ENCODE data around the gene EXOC1.

EXOC1 gene

DNA sequence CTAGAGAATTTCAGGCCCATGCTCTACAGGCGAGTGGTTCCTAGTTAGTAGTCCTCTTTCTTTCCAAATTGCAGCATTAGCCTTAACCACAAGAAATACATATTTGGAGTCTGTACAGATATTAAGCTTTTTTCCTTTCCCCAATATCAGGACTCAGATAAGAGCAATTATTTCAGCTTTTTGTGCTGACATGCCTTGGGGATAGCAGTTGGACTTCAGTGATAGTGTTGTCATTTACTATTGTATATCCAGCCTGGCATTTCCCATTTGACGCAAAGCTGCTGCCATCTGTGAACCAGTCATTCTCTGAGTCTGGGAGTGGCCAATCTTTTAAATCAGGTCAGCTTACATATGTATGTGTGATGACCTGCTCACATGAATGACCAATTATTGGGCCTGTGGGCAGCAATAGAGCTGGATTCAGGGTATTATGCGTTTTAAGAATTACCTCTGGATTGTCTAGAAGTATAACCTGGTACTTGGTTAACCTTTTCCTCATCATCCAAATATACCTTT lies 88.5 kb downstream of the EXOC1 start:
- no peak overlapping the region for H3K4me3 ChIP-seq (replicated peaks; ENCODE audit: low read depth, low read length)
- no peak for DNase-seq (ENCODE audit: extremely low read depth, insufficient read length)
- TF ChIP-seq, protein P1, sequence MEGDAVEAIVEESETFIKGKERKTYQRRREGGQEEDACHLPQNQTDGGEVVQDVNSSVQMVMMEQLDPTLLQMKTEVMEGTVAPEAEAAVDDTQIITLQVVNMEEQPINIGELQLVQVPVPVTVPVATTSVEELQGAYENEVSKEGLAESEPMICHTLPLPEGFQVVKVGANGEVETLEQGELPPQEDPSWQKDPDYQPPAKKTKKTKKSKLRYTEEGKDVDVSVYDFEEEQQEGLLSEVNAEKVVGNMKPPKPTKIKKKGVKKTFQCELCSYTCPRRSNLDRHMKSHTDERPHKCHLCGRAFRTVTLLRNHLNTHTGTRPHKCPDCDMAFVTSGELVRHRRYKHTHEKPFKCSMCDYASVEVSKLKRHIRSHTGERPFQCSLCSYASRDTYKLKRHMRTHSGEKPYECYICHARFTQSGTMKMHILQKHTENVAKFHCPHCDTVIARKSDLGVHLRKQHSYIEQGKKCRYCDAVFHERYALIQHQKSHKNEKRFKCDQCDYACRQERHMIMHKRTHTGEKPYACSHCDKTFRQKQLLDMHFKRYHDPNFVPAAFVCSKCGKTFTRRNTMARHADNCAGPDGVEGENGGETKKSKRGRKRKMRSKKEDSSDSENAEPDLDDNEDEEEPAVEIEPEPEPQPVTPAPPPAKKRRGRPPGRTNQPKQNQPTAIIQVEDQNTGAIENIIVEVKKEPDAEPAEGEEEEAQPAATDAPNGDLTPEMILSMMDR (IDR thresholded peaks at IDR 0.05; ENCODE audit: insufficient read depth, low read length, poor library complexity, severe bottlenecking) = no peak
- H3K27me3 ChIP-seq (replicated peaks; ENCODE audit: control insufficient read depth, insufficient read depth, low read length) = no peaks in the 10 kb centered on the region
- H3K36me3 ChIP-seq (ENCODE audit: control insufficient read depth, insufficient read depth, low read length) = no peaks in the 10 kb centered on the region

DNA sequence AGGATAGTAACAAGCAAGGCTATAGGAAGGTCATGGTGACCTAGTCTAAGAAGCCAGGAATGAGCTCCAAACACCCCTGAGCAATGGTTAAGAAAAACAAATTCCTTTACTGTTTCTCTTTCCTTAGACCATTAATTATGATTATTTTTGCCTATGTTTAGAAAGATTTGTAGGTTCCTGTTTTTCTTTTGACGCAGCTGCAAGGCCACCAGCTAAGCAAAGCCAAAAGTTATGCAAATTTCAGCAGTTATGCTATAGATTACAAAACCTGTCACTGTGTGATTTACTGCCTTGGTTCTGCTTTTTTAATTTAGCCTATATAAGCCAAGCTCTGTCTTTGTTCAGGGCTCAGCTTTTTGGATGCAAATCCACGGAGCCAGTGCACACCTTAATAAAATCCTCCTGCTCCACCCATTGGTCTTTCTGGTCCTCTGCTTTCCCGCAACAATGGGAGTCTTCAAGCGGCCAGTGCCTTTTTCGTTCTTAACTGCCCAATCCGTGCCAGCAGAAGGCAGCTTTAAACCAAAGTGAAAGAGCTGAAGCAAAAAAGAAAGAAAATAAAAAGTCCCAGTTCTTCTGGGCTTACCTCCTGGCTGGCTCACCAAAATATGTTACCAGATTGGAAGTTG lies 93.9 kb downstream of the EXOC1 start:
- TF ChIP-seq, protein P1 (IDR thresholded peaks at IDR 0.05; ENCODE audit: insufficient read depth, low read length, poor library complexity, severe bottlenecking) = no peak
- Histone ChIP-seq H3K36me3 (ENCODE audit: control insufficient read depth, insufficient read depth, low read length) (no peaks in the 10 kb centered on the region), H3K27me3 (replicated peaks; ENCODE audit: control insufficient read depth, insufficient read depth, low read length) (no peaks in the 10 kb centered on the region), H3K4me3 (replicated peaks; ENCODE audit: low read depth, low read length) (peak overlapping the region; percentile 83)
- DNase-seq (ENCODE audit: extremely low read depth, insufficient read length) = peak; percentile 72

DNA sequence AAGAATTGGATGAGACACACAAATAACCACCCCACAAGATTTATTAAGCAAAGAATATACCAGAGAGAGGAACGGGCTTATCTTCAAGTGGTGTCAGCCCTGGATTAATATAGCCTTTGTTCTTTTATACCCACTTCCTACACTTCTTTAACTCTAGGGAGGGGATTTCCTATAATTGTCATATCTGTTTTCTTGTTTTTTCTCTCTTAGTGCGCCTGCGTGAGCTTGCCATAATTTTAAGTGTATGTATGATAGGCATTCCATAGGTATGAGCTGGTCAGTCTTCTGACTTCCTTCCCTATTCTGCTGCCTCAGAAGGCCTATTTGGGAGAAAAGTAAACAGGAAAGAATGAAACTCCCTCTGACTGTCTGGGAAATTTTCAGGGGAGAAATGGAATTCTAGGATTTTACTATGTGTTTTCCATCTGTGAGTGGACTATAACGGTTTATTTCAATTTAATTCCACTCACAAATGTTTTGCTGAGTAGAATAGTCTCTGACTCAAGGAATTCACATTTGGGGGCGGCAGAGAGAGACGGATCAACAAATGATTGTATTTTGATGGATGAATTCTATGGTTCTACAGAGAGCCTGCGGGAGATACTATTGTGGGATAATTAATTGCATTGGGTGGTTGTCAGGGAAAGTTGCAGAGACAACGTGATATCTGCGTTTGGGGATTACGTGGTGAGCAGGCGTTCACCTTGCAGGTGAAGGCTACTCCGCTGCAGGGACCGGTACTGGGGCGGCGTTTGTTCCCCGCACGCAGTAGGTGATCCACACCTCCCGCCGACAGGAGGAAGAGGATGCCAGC lies 94.7 kb downstream of the EXOC1 start:
- DNase-seq (ENCODE audit: extremely low read depth, insufficient read length) = peak; percentile 43
- Histone ChIP-seq H3K4me3 (replicated peaks; ENCODE audit: low read depth, low read length) (peak overlapping the region; percentile 83), H3K36me3 (ENCODE audit: control insufficient read depth, insufficient read depth, low read length) (no peaks in the 10 kb centered on the region), H3K27me3 (replicated peaks; ENCODE audit: control insufficient read depth, insufficient read depth, low read length) (no peaks in the 10 kb centered on the region)
- TF ChIP-seq, protein P1 (IDR thresholded peaks at IDR 0.05; ENCODE audit: insufficient read depth, low read length, poor library complexity, severe bottlenecking) = no peak

DNA sequence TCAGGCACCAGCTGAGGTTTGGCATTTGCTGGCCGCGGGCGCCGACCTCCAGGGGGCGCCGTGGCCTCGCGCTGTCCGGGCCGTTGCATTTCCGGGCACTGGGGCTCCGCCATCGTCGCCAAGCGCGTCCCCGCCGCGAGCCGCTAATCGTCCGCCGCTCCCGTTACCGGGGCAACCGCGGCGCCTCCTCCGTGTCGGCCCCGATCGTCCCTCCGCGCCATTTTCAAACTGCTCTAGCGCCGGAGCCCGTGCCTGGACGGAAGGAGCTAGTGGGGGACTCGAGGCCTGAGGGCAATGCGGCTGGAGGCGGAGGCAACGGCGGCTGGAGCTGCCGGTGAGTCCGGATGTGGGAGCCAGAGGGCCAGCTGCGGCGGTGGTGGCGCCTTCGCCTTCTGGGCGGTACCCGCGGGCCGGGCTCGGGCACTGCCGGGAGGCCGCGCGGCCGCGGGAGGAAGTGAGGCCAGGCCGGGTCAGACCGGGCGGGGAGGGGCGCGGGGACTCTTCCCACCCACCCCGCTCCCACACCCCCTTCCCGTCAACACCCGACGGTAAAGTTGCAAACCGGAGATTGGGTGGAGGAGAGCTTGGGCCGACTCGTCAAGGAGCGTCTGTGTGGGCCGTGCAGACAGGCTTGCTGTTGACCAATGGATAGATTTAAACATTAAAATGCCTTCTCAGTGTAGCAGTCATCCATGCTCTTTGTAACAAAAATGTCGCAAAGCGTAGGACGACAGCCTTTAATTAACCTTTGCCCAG lies 95.5 kb downstream of the EXOC1 start, which contains the start of gene CEP135:
TSS of gene CEP135 (plus strand) at position 220 of the 756 bp plus-strand sequence. CDS start 3,186 bp downstream, outside the sequence.
- TF ChIP-seq, protein P1 (IDR thresholded peaks at IDR 0.05; ENCODE audit: insufficient read depth, low read length, poor library complexity, severe bottlenecking) = peak; percentile 82

DNA sequence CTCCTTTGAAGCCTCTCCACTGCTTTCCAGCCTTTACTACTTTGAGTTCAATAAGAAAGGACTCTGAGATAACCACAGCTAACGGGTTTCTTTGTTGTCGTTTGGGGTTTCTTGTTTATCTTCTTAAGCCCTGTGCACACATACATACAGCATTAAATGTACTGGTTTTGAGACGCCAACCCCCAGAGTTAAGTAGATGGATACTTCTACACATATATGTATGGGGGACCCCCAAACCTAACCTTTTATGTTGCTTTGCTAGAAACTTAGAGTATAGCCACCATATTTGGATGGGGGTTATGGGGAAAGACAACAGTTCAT lies 96.0 kb downstream of the EXOC1 start:
- TF ChIP-seq, protein P1 (IDR thresholded peaks at IDR 0.05; ENCODE audit: insufficient read depth, low read length, poor library complexity, severe bottlenecking) = no peak
- Histone ChIP-seq H3K36me3 (ENCODE audit: control insufficient read depth, insufficient read depth, low read length) (no peaks in the 10 kb centered on the region), H3K4me3 (replicated peaks; ENCODE audit: low read depth, low read length) (peak overlapping the region; percentile 83), H3K27me3 (replicated peaks; ENCODE audit: control insufficient read depth, insufficient read depth, low read length) (no peaks in the 10 kb centered on the region)
- no peak for DNase-seq (ENCODE audit: extremely low read depth, insufficient read length)

More for the DNA sequence above, 95.5 kb downstream of the EXOC1 start, which contains the start of gene CEP135:
- peak within 1 kb of the TSS; percentile 83 for H3K4me3 ChIP-seq (replicated peaks; ENCODE audit: low read depth, low read length)
- H3K36me3 ChIP-seq (ENCODE audit: control insufficient read depth, insufficient read depth, low read length) = no peaks in the 10 kb centered on the region
- H3K27me3 ChIP-seq (replicated peaks; ENCODE audit: control insufficient read depth, insufficient read depth, low read length) = no peaks in the 10 kb centered on the region
- DNase-seq (ENCODE audit: extremely low read depth, insufficient read length) = peak; percentile 98

All from GM06990 (cell line).